Lung microvascular endothelial cell (primary cell): Measurements from ENCODE around the gene SERPINB8. TPM values are rescaled to one million over a fixed set of nuclear protein-coding genes. Genes with fewer than 3 reads are reported as not detected.

Experiments
- DNase-seq, 2 donors: peaks; one replicate each; pipeline versions ENCODE4 v3.0.0 to v3.0.0-alpha.2; 2010; ENCODE audit warnings: low read depth in 2 of 2
- total RNA-seq: library from RNA; depleted of rRNA; stranded (reverse); fragments of >200 nt; gene quantifications from 2 replicates; pipeline ENCODE4 v1.2.1, GENCODE V29; 2014

Gene SERPINB8
- total RNA-seq, 1 donor from 2014 or later = 2.2 TPM

DNA sequence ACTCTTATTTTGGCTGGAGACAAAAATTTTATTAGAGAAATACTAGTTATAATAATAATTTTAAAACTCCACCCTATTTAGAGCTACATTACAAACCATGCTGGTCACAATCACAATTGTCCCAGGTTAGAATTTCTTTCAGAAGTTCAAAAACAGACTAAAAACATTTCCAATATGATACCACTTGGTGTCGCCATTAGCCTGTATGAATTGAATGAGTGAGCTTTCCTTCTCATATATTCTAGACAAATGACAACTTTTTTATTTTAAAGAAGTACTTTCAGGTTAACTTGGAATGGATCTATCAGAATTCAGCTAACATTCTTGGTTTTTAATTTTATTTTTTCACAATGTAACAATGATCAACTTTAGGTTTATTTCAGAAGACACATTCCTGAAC, 48.0 kb downstream of the SERPINB8 start:
- DNase-seq = peak; percentile 30 to 55

DNA sequence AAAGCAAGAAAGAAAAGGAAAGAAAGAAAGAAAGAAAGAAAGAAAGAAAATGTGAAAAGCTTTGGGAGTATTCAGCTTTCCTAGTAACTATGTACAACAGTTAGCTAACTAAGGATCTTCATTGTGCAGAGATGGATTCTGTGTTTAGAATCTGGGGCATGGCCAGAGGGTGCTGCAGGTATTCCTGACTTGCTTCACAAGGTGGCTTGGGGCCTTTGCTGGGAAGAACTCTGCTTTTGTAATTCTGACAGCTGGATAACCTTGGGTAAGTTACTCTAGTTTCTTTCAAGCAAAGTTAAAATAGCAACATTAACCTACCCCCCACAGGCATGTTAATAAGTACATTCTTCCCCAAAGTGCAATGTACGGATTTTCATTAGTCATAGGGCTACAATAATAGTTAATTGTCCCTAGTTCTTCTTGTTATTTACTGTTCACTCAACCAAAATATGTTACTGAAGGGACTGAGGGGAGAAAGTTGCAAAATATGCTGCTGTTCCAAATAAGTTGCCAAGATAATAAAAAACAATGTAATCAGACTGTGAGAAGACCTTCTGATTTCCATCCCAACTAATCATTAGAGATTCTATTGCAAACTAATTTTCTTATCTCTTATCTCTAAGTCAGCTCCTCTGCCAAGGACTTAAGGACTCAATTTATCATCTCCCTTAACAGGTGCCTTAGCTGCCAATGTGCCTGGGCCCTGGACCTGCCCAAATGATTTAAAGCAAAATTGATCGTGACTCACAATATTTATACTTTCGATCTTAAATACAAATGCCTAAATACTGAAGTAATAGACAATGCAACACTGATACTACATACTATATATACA, 50.3 kb downstream of the SERPINB8 start:
- no peak for DNase-seq

DNA sequence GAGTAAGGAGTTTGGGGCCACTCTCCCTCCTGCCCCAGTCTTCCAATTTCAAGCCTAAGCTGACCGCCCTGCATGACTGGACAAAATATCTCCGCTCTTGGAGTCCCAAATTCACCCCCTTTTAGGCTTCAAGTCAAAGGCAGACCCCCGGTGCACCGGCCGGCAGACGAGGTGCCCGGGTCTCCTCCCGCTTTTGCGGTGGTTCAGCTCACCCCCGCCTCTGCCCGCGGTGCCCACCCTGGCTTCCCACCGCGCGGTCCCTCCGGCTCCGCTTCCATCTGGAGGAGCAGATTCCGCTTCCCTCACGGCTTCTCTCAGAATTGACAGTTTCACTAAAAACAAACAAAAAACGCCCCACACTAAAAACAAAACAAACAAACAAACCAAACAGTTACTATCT, 56.5 kb downstream of the SERPINB8 start:
- no peak for DNase-seq

DNA sequence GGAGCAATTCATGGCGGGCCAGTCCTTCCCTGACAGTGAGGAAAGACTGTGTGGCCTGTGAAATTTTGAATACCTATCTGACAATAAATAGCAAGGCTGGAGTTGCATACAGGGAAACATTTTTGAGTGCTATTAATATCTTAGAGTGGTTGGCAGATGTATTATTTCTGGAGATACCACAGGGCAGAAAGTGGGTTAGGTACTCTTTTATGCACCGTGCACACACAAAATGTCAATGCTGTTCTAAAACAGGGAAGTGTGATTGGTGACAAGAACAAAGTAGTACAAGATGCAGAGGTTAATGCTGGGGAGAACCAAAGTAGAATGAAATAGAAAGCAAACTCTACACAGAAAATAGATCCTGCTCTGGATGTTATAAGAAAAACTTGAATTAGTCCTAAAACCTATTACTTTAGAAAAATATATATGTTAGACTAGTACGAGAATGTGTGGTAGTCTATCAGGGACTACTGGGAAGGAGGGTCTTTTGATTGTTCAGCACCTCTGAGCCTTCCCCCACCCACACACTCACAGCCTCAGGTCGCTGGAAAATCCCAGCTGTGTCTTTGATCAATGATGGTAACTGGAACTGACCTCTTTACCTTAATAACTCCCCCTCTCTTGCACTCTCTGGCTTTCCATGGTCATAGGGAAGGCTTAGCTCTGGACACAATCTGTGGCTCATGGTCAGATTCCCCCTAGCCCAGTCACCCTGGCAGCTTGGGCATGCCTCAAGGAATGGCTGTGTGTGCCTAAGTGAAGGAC, 58.2 kb downstream of the SERPINB8 start:
- DNase-seq = no peak

DNA sequence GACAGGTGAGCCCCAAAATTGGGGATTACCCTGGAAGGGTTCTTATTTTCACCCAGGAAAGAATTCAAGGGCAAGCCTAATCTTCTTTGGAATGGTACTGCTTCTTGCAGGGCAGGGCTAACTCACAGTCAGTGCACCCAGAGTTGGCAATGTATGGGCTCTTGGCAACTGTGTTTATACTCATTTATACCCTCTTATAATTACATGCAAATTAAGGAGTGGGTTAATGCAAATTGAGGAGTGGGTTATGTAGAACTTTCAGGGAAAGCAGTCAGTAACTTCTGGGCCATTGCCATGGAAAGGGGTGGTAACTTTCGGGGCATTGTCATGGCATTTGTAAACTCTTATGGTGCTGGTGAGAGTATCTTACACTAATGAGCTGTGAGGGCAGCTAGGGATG, 59.2 kb downstream of the SERPINB8 start:
- DNase-seq = no peak

DNA sequence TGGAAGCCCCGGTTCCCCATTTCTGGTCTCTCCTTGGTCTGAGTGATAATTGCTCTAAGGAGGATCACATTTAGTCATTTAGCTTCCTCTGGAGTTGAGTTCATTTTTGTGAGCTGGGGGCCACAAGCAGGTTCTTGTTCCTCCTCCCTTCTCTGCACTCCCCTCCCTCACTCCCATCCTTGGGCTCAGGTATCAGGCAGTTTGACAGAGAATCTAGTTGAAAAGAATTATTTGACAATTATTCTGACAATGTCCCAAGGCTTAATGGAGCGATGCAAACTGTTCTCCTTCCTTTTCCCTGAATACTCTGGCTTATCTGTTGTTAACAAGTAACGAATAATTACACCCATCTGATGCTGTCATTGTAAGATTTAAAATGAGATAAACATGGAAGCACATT, 61.5 kb downstream of the SERPINB8 start:
- no peak for DNase-seq

DNA sequence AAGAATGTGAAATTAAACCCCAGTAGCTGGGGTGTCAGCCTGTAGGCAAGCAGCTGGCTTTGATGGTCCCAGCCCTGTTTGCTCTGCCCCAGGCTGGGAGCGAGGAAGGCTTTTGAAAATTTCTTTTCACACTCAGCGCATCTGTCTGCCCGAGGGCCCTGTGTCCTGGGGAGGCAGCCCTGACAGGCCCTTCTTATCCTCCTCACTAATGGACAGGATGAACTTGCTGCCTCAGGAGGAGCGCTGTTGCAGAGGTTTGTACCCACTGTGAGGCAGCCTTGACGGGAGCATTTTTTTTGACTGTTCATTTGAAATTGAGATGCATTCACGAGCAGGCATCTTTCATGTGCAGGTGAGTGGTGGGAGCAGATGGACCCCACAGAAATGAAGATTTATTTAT, 62.4 kb downstream of the SERPINB8 start:
- DNase-seq = no peak

DNA sequence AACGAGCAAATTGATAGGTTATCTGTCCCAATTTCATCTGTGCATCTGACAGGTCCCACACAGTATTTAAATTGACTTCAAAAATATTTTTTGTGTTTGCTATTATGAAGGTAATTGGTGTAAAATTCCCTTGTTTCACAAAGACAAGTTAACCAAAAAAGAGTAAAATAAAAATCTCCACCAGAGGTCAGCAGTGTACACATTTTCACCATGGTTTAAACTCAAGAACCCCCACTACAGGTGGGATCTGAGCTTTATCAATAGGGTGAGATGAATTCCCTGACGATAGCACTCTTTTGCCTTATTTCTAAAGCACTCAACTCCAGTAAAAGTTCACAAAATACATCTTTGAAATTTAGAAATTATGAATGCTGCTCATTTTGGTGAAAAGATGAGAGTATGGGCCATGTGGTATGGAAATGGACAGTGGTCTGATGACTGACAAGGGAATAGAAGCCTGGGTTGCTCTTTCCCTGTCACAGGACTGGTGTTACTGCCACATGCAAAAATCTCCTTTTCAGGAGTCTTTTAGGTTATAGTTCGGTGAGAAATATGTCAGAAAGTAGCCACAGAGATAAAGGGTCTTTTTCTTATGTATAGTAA, 68.0 kb downstream of the SERPINB8 start:
- DNase-seq = peak; percentile 26 to 52

Other genes starting within 250 kb of the SERPINB8 start
- gene SERPINB7, start 194.7 kb upstream of the SERPINB8 start, total RNA-seq = 0.22 TPM in 1 of 2 replicates, not detected in the other
- gene SERPINB2, start 82.4 kb upstream of the SERPINB8 start, total RNA-seq = 0.20 and 0.22 TPM in 2 replicates
- gene SERPINB10, start 62.1 kb upstream of the SERPINB8 start, total RNA-seq = not detected in 2 replicates
- gene HMSD, start 20.8 kb upstream of the SERPINB8 start, total RNA-seq = not detected in 2 replicates
- gene LINC00305, start 179.0 kb downstream of the SERPINB8 start, total RNA-seq = 0.20 and 0.87 TPM in 2 replicates